HEK293 (cell line): ENCODE results near the gene DHRS7B.
"Not testable (repeated sequence)": the region's sequence is repeated elsewhere in the genome, so short reads cannot be mapped to it uniquely, and the experiment has no call there.

Source experiments
- CTCF ChIA-PET: fragments of 350-600 bp; formaldehyde crosslinking; extraction: SDS; loops from one replicate; lab custom pipeline; 2021; ENCODE audit warnings: antibody characterized with exemption; lab: Yijun Ruan, JAX
- POLR2A ChIA-PET: fragments of 300-600 bp; formaldehyde crosslinking; extraction: SDS; loops from one replicate; lab custom pipeline; 2020; ENCODE audit warnings: antibody characterized with exemption, inconsistent platforms; lab: Yijun Ruan, JAX
- H3K27ac ChIP-seq: fragments of 200-500 bp; sonication (Bioruptor generic); 2 replicates; pipeline ENCODE4 v1.5.1; 2014; ENCODE audit warnings: low read depth, low read length, control low read depth, inconsistent platforms; ENCODE audit errors: extremely low read depth
- H3K36me3 ChIP-seq, 2 experiments: fragments of 200-500 bp in 1 of 2; sonication (Bioruptor generic) in 1 of 2; 1 replicate in 1 of 2; 2 replicates in 1 of 2; pipeline ENCODE4 v1.5.1; 2014 to 2017; ENCODE audit warnings: inconsistent platforms in 2 of 2, low read length in 2 of 2; ENCODE audit not compliant: control insufficient read depth in 2 of 2, insufficient read depth in 1 of 2
- H3K4me1 ChIP-seq: fragments of 200-500 bp; sonication (Bioruptor generic); 2 replicates; pipeline ENCODE4 v1.5.1; 2014; ENCODE audit warnings: mild to moderate bottlenecking, low read length, inconsistent platforms; ENCODE audit not compliant: control insufficient read depth, insufficient read depth
- H3K4me3 ChIP-seq: 2 replicates; pipeline ENCODE4 v1.5.1; 2011; ENCODE audit warnings: low read depth, mild to moderate bottlenecking, control low read depth, low read length, moderate library complexity
- H3K9me3 ChIP-seq: fragments of 200-500 bp; sonication (Bioruptor generic); 2 replicates; pipeline ENCODE4 v1.5.1; 2014; ENCODE audit warnings: low read depth, low read length, inconsistent platforms; ENCODE audit not compliant: control insufficient read depth, insufficient read depth
- GLIS2 ChIP-seq: fragments of 450-650 bp; formaldehyde crosslinking; IDR thresholded peaks from 2 replicates; pipeline ENCODE4 v1.5.1; 2016; ENCODE audit warnings: missing biosample characterization, missing genetic modification characterization
- KLF9 ChIP-seq: fragments of 450-650 bp; formaldehyde crosslinking; IDR thresholded peaks from 2 replicates; pipeline ENCODE4 v1.5.1; 2016; ENCODE audit warnings: missing biosample characterization, missing genetic modification characterization, low read depth
- PRDM6 ChIP-seq: fragments of 450-650 bp; formaldehyde crosslinking; IDR thresholded peaks from 2 replicates; pipeline ENCODE4 v1.5.1; 2017; ENCODE audit warnings: missing biosample characterization, missing genetic modification characterization
- TRIM28 ChIP-seq: IDR thresholded peaks from 2 replicates; pipeline ENCODE4 v1.6.1; 2011; ENCODE audit warnings: low read length, control low read depth, borderline replicate concordance
- YY2 ChIP-seq: fragments of 450-650 bp; formaldehyde crosslinking; IDR thresholded peaks from 2 replicates; pipeline ENCODE4 v1.5.1; 2016; ENCODE audit warnings: missing biosample characterization, missing genetic modification characterization
- ZBTB6 ChIP-seq: fragments of 450-650 bp; formaldehyde crosslinking; IDR thresholded peaks from 2 replicates; pipeline ENCODE4 v1.5.1; 2017; ENCODE audit warnings: missing biosample characterization, missing genetic modification characterization
- ZBTB8A ChIP-seq: fragments of 450-650 bp; formaldehyde crosslinking; IDR thresholded peaks from 2 replicates; pipeline ENCODE4 v1.5.1; 2016; ENCODE audit warnings: missing biosample characterization, missing genetic modification characterization
- ZNF121 ChIP-seq: fragments of 450-650 bp; formaldehyde crosslinking; IDR thresholded peaks from 2 replicates; pipeline ENCODE4 v1.5.1; 2016; ENCODE audit warnings: missing biosample characterization, missing genetic modification characterization
- ZNF133 ChIP-seq: fragments of 450-650 bp; formaldehyde crosslinking; IDR thresholded peaks from 2 replicates; pipeline ENCODE4 v1.5.1; 2016; ENCODE audit warnings: missing biosample characterization, missing genetic modification characterization
- ZNF175 ChIP-seq: fragments of 450-650 bp; formaldehyde crosslinking; IDR thresholded peaks from 2 replicates; pipeline ENCODE4 v1.5.1; 2016; ENCODE audit warnings: missing biosample characterization, missing genetic modification characterization
- ZNF184 ChIP-seq: fragments of 450-650 bp; IDR thresholded peaks from 2 replicates; pipeline ENCODE4 v1.5.1; 2018; ENCODE audit warnings: missing biosample characterization, mild to moderate bottlenecking, missing genetic modification characterization
- ZNF26 ChIP-seq: fragments of 450-650 bp; formaldehyde crosslinking; IDR thresholded peaks from 2 replicates; pipeline ENCODE4 v1.5.1; 2016; ENCODE audit warnings: missing biosample characterization, missing genetic modification characterization
- ZNF707 ChIP-seq: fragments of 450-650 bp; formaldehyde crosslinking; IDR thresholded peaks from 2 replicates; pipeline ENCODE4 v1.5.1; 2016; ENCODE audit warnings: missing biosample characterization, missing genetic modification characterization
- ZNF747 ChIP-seq: fragments of 450-650 bp; formaldehyde crosslinking; IDR thresholded peaks from 2 replicates; pipeline ENCODE4 v1.5.1; 2016; ENCODE audit warnings: missing biosample characterization, missing genetic modification characterization
- ZSCAN30 ChIP-seq: fragments of 450-650 bp; IDR thresholded peaks from 2 replicates; pipeline ENCODE4 v1.5.1; 2018; ENCODE audit warnings: missing biosample characterization, mild to moderate bottlenecking, missing genetic modification characterization, moderate library complexity
- ZSCAN4 ChIP-seq: fragments of 450-650 bp; formaldehyde crosslinking; IDR thresholded peaks from 2 replicates; pipeline ENCODE4 v1.5.1; 2017; ENCODE audit warnings: missing biosample characterization, missing genetic modification characterization
- TF ChIP-seq, protein P1 (sequence below): fragments of 450-650 bp; formaldehyde crosslinking; IDR thresholded peaks from 2 replicates; pipeline ENCODE4 v1.5.1; 2017; ENCODE audit warnings: missing biosample characterization, missing genetic modification characterization

Gene DHRS7B

DNA sequence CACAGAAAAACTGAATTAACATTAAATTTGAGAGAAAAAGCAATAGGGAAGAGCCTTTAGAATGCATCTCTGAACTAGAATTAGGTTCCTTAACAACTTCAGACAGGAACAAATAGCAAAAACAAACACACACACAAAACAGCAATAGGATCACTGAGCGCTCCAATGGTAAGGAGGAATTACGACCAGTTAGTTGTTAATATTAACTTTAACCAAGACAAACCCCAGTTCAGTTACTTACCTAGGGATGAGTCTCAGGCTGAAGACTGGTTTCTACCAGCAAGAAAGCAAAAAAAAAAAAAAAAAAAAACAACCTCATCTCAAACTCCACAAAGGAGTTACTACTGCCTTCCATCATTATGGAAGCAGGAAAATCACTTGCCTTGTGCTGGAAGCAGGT lies 14.6 kb downstream of the DHRS7B start:
- H3K36me3 ChIP-seq, result peaks cover 4 to 9% of the 10 kb centered on the region in 2 experiments; a peak in 2 of 3 replicates
- no peaks in the 10 kb centered on the region; the same call in 1 of the 2 replicates for H3K9me3 ChIP-seq
- no peak overlapping the region for H3K4me3 ChIP-seq
- CTCF ChIA-PET, result interaction anchor here (0.9 to 1.0 kb wide), 3 partner anchors 14 to 25 kb away, joined by 3 to 4 read pairs (median 4); no protein-coding TSS in a partner anchor
- no peaks in the 10 kb centered on the region for H3K4me1 ChIP-seq
- TF ChIP-seq ZBTB8A (tag by site-specific recombination), result no peak
- no peak for TF ChIP-seq KLF9 (tag by site-specific recombination)
- TF ChIP-seq ZNF26, result no peak
- TF ChIP-seq, protein P1, sequence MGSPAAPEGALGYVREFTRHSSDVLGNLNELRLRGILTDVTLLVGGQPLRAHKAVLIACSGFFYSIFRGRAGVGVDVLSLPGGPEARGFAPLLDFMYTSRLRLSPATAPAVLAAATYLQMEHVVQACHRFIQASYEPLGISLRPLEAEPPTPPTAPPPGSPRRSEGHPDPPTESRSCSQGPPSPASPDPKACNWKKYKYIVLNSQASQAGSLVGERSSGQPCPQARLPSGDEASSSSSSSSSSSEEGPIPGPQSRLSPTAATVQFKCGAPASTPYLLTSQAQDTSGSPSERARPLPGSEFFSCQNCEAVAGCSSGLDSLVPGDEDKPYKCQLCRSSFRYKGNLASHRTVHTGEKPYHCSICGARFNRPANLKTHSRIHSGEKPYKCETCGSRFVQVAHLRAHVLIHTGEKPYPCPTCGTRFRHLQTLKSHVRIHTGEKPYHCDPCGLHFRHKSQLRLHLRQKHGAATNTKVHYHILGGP, result no peak
- TF ChIP-seq TRIM28, result no peak
- no peak for TF ChIP-seq ZBTB6 (tag by site-specific recombination)
- no peak for TF ChIP-seq ZSCAN30 (tag by site-specific recombination)
- no peak for TF ChIP-seq ZNF175 (tag by site-specific recombination)
- TF ChIP-seq YY2 (tag by site-specific recombination), result no peak
- no peak for TF ChIP-seq PRDM6 (tag by site-specific recombination)
- TF ChIP-seq ZNF133 (tag by site-specific recombination), result no peak
- TF ChIP-seq ZNF121 (tag by site-specific recombination), result no peak
- TF ChIP-seq ZNF707 (tag by site-specific recombination), result no peak
- no peak for TF ChIP-seq GLIS2 (tag by site-specific recombination)
- TF ChIP-seq ZNF747, result no peak
- no peak for TF ChIP-seq ZSCAN4
- no peak for TF ChIP-seq ZNF184
- POLR2A ChIA-PET, result no interaction called here
- no peak overlapping the region for H3K27ac ChIP-seq

DNA sequence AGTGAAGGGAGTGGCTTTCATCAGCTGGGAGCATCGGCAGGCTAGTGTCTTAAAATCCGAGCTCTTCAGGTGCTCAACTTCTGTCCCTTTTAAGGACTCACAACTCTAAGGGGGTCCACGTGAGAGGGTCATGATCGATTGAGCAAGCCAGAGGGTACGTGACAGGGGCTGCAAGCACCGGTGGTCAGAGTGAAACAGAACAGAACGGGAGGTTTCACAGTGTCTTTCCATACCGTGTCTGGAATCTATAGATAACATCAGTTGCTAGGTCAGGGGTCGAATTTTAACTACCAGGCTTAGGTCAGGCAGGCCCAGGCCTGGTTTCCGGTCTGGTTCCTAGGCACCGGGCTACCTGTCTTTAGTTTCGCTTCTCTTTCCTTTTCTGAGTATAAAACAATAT lies 15.3 kb downstream of the DHRS7B start:
- H3K27ac ChIP-seq, H3K9me3 ChIP-seq, H3K4me3 ChIP-seq, H3K4me1 ChIP-seq, POLR2A ChIA-PET, H3K36me3 ChIP-seq: not testable (repeated sequence)
- CTCF ChIA-PET, result interaction anchor here (0.9 to 1.0 kb wide), 3 partner anchors 14 to 26 kb away, joined by 3 to 4 read pairs (median 4); no protein-coding TSS in a partner anchor
